Panc1 (cell line): ENCODE data around the gene TRIM10. TPM values are rescaled to one million over a fixed set of nuclear protein-coding genes. Genes with fewer than 3 reads are reported as not detected.

Experiments
- ATAC-seq: fragments of 200-7000 bp; cut with Tn5 transposase; 2 replicates; pipeline ENCODE4 v1.9.1; 2020; ENCODE audit warnings: mild to moderate bottlenecking, moderate library complexity
- BruUV-seq: library from RNA; stranded (reverse); fragments of 400-500 nt; replicated peaks from 2 replicates; lab custom pipeline; 2021; lab: Mats Ljungman, UMichigan
- CTCF ChIA-PET: fragments of 300-600 bp; sonication (Branson Sonifier 250); formaldehyde crosslinking; loops from one replicate; lab custom pipeline; 2022; ENCODE audit warnings: antibody characterized with exemption; lab: Charles Lee
- POLR2A ChIA-PET: fragments of 300-600 bp; sonication (Branson Sonifier 250); formaldehyde crosslinking; loops from one replicate; lab custom pipeline; 2022; ENCODE audit warnings: antibody characterized with exemption; lab: Charles Lee
- DNase-seq: peaks from one replicate; pipeline ENCODE4 v3.0.0-alpha.2; 2010; ENCODE audit warnings: low read depth, low spot score
- H3K27ac ChIP-seq: 2 replicates; pipeline ENCODE4 v1.5.1; 2011; ENCODE audit warnings: mild to moderate bottlenecking, low read length, inconsistent platforms
- H3K27me3 ChIP-seq: fragments of 200-500 bp; sonication (Bioruptor generic); 2 replicates; pipeline ENCODE4 v1.6.0; 2014; ENCODE audit warnings: low read length, inconsistent platforms; ENCODE audit not compliant: control insufficient read depth, insufficient read depth
- H3K36me3 ChIP-seq: fragments of 200-500 bp; sonication (Bioruptor generic); 2 replicates; pipeline ENCODE4 v1.5.1; 2014; ENCODE audit warnings: inconsistent platforms, mild to moderate bottlenecking, low read length, moderate library complexity; ENCODE audit not compliant: control insufficient read depth, insufficient read depth
- H3K4me1 ChIP-seq: 2 replicates; pipeline ENCODE4 v1.5.1; 2011; ENCODE audit warnings: inconsistent platforms, mild to moderate bottlenecking, low read length, moderate library complexity; ENCODE audit not compliant: control insufficient read depth, insufficient read depth
- H3K4me3 ChIP-seq, 2 experiments: 2 replicates each; pipeline ENCODE4 v1.5.1; 2011 to 2012; ENCODE audit warnings: low read depth in 2 of 2, low read length in 2 of 2, mild to moderate bottlenecking in 2 of 2, inconsistent platforms in 1 of 2, moderate library complexity in 1 of 2
- H3K9me3 ChIP-seq: fragments of 200-500 bp; sonication (Bioruptor generic); 2 replicates; pipeline ENCODE4 v1.5.1; 2014; ENCODE audit warnings: low read depth, mild to moderate bottlenecking, inconsistent platforms, low read length, moderate library complexity; ENCODE audit not compliant: control insufficient read depth, insufficient read depth
- POLR2AphosphoS5 ChIP-seq: IDR thresholded peaks from 2 replicates; pipeline ENCODE4 v1.6.1; 2012; ENCODE audit warnings: mild to moderate bottlenecking, low read depth, low read length, moderate library complexity
- SIN3A ChIP-seq: IDR thresholded peaks from 2 replicates; pipeline ENCODE4 v1.6.1; 2012; ENCODE audit warnings: low read depth, mild to moderate bottlenecking, low read length, moderate library complexity, borderline replicate concordance; ENCODE audit not compliant: insufficient read depth
- TCF7L2 ChIP-seq: IDR thresholded peaks from 2 replicates; pipeline ENCODE4 v1.6.1; 2011; ENCODE audit warnings: mild to moderate bottlenecking, low read depth, low read length, inconsistent platforms
- in situ Hi-C: cut with HindIII; loops from 2 replicates; pipeline ENCODE4 v1.10.0; 2016; ENCODE audit warnings: low sequenced_read_pairs, low pct_unique_long_range_greater_than_20kb
- intact Hi-C: fragments of 100-400 bp; cut with micrococcal nuclease; formaldehyde crosslinking; loops from one replicate; pipeline ENCODE4 v1.10.0; 2022; ENCODE audit not compliant: unreplicated experiment
- total RNA-seq: library from RNA; stranded (reverse); gene quantifications from one replicate; pipeline ENCODE4 v1.2.1, GENCODE V29; 2021; ENCODE audit not compliant: unreplicated experiment
- TF ChIP-seq, protein P1 (sequence below): fragments of 450-650 bp; IDR thresholded peaks from 2 replicates; pipeline ENCODE4 v1.5.1; 2017; ENCODE audit warnings: mild to moderate bottlenecking
- TF ChIP-seq, protein P2 (sequence below), 2 experiments: IDR thresholded peaks; 2 replicates each; pipeline ENCODE4 v1.6.1; 2011 to 2012; ENCODE audit warnings: low read depth in 2 of 2, control low read depth in 1 of 2, low read length in 1 of 2, mild to moderate bottlenecking in 1 of 2, moderate library complexity in 1 of 2; ENCODE audit not compliant: insufficient read depth in 1 of 2

Gene TRIM10
- total RNA-seq, 1 experiment from 2014 or later = not detected

DNA sequence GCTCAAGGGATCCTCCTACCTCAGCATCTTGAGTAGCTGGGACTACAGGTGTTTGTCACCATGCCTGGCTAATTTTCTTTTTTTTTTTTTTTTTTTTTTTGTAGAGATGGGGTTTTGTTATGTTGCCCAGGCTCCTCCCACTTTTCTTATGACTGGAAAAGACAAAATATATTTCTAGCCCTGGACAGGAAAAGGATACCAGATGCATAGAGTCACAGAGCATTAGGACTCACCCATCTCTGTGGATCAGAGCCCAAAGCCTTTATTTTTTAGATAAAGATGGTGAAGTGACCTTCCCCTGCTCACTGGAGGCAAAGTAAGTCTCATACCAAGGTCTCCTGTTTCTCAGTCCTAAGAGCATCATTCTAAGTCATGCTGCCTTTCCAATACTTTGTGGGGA, 3.4 kb downstream of the TRIM10 start:
- Histone ChIP-seq H3K9me3 (no peaks in the 10 kb centered on the region), H3K4me1 (no peaks in the 10 kb centered on the region), H3K36me3 (no peaks in the 10 kb centered on the region), H3K4me3 (no peak overlapping the region), H3K27me3 (peaks cover 14% of the 10 kb centered on the region), H3K27ac (no peak overlapping the region)
- DNase-seq (no peak), ATAC-seq (no peak)
- TF ChIP-seq, protein P1, sequence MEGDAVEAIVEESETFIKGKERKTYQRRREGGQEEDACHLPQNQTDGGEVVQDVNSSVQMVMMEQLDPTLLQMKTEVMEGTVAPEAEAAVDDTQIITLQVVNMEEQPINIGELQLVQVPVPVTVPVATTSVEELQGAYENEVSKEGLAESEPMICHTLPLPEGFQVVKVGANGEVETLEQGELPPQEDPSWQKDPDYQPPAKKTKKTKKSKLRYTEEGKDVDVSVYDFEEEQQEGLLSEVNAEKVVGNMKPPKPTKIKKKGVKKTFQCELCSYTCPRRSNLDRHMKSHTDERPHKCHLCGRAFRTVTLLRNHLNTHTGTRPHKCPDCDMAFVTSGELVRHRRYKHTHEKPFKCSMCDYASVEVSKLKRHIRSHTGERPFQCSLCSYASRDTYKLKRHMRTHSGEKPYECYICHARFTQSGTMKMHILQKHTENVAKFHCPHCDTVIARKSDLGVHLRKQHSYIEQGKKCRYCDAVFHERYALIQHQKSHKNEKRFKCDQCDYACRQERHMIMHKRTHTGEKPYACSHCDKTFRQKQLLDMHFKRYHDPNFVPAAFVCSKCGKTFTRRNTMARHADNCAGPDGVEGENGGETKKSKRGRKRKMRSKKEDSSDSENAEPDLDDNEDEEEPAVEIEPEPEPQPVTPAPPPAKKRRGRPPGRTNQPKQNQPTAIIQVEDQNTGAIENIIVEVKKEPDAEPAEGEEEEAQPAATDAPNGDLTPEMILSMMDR = no peak
- TF ChIP-seq POLR2AphosphoS5 = no peak
- TF ChIP-seq SIN3A = no peak
- TF ChIP-seq, protein P2, sequence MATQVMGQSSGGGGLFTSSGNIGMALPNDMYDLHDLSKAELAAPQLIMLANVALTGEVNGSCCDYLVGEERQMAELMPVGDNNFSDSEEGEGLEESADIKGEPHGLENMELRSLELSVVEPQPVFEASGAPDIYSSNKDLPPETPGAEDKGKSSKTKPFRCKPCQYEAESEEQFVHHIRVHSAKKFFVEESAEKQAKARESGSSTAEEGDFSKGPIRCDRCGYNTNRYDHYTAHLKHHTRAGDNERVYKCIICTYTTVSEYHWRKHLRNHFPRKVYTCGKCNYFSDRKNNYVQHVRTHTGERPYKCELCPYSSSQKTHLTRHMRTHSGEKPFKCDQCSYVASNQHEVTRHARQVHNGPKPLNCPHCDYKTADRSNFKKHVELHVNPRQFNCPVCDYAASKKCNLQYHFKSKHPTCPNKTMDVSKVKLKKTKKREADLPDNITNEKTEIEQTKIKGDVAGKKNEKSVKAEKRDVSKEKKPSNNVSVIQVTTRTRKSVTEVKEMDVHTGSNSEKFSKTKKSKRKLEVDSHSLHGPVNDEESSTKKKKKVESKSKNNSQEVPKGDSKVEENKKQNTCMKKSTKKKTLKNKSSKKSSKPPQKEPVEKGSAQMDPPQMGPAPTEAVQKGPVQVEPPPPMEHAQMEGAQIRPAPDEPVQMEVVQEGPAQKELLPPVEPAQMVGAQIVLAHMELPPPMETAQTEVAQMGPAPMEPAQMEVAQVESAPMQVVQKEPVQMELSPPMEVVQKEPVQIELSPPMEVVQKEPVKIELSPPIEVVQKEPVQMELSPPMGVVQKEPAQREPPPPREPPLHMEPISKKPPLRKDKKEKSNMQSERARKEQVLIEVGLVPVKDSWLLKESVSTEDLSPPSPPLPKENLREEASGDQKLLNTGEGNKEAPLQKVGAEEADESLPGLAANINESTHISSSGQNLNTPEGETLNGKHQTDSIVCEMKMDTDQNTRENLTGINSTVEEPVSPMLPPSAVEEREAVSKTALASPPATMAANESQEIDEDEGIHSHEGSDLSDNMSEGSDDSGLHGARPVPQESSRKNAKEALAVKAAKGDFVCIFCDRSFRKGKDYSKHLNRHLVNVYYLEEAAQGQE (IDR thresholded peaks at IDR 0.05; ENCODE audit: insufficient read depth in 1 of 2, low read depth in 2 of 2, low read length in 1 of 2) = no peak
- no peak for TF ChIP-seq TCF7L2
- in situ Hi-C loops = no loop called here
- ChIA-PET POLR2A (no interaction called here), CTCF (no interaction called here)
- intact Hi-C loops = no loop called here
- BruUV-seq = no TSS peak

DNA sequence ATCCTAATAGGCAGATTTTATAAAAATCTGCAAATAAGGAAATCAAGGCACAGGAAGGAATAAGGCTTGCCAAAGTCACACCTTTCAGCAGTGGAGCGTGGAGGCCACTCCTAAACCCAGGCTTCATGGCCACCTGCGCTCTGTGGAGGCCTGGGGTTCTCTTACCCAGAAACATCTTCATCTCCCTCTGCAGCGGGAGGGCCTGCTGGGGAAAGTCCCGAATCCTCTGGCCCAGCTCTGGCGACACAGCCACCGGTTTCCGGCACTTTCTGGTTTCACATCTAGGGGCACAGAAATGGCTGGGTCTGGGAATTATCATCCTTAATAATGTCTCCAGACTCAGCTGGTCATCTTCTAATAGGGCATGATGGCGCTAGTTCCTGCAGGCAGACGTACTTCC, 4.2 kb downstream of the TRIM10 start:
- no peaks in the 10 kb centered on the region for H3K4me1 ChIP-seq
- ATAC-seq = no peak
- ChIA-PET CTCF (no interaction called here), POLR2A (no interaction called here)
- H3K9me3 ChIP-seq = no peaks in the 10 kb centered on the region
- peaks cover 14% of the 10 kb centered on the region for H3K27me3 ChIP-seq
- no peak overlapping the region for H3K4me3 ChIP-seq
- intact Hi-C loops = no loop called here
- DNase-seq = no peak
- H3K36me3 ChIP-seq = no peaks in the 10 kb centered on the region
- no peak overlapping the region for H3K27ac ChIP-seq
- BruUV-seq = no TSS peak
- TF ChIP-seq TCF7L2 (no peak), POLR2AphosphoS5 (no peak), SIN3A (no peak)
- TF ChIP-seq, protein P1 = no peak
- TF ChIP-seq, protein P2 (IDR thresholded peaks at IDR 0.05; ENCODE audit: insufficient read depth in 1 of 2, low read depth in 2 of 2, low read length in 1 of 2) = no peak
- in situ Hi-C loops = no loop called here
